NCI-H2171 (cell line): ENCODE data around the gene PFKFB3.
"Not testable (repeated sequence)": the region's sequence is repeated elsewhere in the genome, so short reads cannot be mapped to it uniquely, and the experiment has no call there.

Experiments
- DNase-seq: peaks from one replicate; lab custom pipeline; 2025; lab: John Stamatoyannopoulos, UW

The PFKFB3 gene

DNA sequence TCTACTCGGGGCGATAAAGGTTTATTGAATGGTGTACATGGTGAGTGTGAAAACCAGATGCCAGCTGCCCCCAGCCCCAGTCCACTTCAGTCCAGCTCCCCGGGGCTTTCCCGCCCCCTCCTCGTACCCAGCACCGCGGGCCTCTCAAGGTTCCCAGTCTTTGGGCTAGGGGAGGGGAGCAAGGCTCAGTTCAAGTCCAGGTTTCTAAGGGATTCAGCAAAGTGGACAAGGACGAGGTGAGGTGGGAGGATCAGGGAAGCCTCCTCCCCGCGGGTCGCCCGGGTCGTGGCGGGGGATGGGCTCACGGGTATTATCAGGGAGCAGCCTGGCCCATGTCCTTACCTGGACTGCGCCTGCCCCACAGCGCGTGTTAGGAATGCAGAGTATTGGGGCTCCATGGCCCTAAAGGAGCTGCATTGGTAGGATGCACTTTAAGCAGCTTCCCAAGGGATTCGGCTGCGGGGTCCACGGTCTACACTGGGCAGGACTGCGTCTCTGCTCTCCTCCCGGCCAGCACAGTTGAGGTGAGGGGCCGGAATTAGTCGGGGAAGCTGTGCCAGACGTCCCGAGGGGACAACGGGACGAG, 541 bp upstream of the PFKFB3 start:
- no peak for DNase-seq

DNA sequence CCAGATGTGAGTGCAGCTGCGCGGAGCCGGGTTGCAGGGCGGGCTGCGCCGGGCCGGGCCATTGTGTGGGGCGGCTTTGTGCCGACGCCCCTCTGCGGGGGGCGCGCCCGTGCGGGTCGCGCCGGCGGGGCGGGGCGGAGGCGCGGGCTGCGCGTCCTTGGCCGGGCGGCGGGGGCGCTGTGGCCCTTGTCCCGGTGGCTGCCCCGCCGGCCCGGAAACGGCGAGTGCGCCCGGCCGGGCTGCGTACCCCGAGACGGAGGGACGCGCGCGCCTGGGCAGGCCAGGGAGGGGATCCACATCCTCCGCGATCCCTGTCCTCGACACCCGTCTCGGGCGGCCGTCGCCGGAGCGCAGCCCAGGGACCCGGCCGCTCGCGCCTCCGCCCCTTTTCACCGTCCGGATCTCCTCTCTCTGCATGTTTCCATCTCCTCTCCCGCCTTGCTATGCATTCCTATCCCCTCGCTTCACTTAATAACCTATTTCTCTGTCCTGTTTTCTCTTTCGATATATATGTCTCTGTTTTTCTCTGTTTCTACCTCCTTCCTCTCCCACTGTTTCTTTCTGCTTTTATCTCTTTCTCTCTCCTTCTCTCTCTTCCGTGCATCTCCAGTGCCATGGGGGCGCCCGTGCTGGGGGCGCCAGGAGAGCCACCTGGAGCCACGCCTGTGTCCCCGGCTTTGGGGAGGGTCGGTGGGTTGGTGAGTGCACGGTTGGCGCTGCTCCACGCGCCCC, 765 bp downstream of the PFKFB3 start:
- DNase-seq: peak; percentile 30

DNA sequence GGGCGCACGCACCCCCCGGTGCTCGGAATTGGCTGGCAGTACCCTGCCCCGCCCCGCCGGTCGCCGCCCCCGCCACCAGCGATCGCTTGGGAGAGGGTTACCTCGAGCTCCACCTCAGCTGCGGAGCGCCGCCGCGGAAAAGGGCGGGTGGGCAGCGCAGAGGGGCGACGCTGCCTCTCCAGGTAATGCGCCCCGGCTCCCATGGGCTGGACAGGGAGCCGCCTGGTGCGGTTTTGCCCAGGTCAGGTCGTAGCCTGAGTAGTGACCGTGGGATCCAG, 1.3 kb downstream of the PFKFB3 start:
- no peak for DNase-seq

DNA sequence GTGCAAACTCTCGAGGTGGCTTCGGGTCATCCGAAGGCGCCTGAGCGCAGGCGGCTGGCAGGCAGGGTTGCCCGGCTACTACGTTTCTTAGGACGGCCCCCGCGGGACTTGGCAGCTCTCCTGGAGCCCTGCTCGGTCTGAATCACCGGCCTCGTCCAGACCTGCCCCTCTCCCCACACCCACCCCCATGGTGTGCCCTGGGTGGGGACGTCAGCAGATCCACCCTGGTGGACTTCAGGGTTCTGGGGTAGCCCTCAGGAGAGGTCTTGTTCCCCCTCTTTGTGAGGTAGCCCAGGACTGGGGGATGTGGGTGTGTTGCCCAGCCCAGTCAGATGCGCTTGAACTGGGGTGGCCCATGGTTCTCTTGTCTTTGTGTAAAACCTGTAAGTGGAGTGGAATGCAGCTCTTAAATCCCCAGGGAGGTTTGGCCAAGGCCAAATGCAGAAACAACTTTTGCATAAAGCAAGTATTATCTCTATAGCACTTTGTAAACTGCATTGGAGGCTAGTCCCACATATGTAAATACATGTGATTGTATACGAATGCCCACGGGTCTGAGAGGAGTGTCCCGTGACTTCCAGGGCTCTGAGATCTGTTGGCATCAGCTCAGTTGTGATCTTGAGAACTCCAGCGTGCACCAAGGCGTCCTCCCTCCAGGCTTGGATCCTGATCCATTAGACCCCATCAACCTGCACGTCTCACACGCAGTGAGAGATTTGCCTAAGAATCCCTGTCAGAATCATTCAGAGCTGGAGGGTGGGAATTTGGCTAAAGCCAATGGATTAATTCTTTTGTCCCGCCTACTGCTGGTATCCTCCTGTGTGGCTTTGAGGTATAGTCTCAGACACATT, 1.8 kb downstream of the PFKFB3 start:
- DNase-seq: no peak

DNA sequence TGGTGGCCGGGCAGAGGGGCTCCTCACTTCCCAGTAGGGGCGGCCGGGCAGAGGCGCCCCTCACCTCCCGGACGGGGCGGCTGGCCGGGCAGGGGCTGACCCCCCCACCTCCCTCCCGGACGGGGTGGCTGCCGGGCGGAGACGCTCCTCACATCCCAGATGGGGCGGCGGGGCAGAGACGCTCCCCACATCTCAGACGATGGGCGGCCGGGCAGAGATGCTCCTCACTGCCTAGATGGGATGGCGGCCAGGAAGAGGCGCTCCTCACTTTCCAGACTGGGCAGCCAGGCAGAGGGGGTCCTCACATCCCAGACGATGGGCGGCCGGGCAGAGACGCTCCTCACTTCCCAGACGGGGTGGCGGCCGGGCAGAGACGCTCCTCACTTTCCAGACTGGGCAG, 3.8 kb downstream of the PFKFB3 start:
- DNase-seq: not testable (repeated sequence)

DNA sequence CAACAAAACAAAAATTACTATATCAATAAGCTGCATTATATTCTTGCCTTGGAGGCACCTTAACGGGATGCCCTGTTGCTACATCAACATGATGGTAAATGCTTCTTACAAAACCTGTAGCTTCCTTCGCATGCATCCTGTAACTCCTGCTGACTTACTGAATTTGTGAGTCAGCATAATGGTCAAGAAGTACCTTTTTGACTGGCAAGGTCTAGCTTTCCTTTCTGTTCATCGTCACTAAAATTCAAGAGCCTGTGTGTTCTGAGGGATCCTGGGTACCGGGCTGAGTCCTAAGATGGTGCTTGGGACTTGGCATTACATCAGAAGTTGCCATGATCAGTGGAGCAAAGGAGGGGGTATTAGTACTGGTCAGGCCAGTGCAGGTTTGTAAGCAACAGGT, 4.9 kb downstream of the PFKFB3 start:
- no peak for DNase-seq

DNA sequence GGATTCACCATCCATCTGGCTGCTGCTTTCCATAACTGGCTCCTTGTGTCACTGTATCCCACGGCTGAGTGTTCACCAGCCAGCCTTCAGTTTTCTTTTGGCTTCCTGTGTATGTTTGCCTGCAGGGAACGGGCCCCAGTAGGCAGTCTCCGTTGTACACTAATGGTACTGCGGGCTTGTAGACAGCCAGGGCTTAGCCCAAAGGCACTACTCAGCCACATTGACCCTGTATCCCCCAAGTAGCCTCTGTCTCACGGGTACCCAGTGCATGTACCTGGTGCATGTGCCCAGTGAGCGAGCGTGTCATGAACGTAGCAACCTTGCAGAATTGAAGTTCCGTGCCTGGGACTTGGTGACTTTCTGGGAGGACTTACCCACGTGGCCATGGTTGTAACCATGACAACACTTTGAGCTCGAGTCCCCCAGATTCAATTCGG, 6.1 kb downstream of the PFKFB3 start:
- peak; percentile 36 for DNase-seq

DNA sequence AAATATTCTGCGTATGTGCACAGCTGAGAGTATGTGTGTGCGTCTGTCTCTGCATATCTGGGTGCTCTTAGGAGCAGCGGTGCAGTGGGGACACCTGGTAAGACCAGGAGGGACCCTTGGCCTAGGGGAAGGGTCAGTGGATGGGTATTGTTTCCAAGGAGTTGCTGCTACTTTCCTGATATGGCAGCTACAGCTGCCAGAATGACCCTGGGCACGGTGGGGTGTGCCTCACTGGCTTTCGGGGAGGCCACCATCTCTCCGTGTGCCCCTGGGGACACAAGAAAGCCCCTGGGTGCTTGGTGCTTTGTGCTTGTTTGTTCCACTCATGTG, 8.6 kb downstream of the PFKFB3 start:
- no peak for DNase-seq

DNA sequence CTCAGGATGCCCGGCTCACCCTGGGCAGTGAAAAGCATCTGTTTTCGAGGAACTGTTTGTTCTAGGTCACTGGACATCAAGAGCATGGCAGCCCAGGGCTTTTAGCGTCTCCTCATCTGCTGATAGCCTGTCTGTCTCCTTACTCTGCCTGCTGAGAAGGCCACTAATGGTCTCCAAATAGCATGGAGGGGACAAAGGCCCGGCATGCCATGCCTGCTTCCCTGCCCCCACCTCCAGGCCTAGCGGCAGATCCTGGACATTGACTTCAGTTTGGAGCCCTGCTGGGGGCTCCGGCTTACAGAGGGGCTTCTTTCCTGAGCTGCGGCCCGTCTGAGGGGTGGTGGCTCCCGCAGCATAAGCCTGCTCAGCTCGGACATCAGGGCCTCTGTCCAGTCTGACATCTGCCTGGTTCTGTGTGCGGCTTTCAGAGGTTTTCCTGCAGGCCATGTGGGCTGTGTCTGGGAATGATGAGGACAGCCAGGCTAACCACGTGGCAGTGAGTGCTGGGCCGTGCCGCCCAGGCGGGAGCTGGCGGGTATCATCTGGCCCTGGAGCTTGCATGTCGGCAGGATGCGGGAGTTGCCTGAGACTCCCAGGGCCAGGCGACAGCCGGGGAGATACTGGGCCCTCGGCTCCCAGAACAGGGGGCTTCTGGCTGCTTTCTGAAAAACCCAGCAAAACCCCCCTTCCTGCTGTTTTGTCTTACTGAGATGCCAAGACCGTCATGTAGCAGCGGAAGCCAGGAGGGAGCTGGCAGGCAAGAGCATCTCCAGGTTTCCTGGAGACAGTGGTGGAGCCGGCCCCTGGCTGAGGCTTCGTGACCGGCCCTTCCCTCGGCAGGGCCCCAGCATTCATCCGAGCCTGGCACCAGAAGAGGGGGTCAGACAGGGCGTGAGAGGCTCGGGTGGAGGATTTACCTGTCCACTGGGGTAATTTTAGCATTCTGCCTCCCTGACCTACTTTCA, 9.2 kb downstream of the PFKFB3 start:
- no peak for DNase-seq

DNA sequence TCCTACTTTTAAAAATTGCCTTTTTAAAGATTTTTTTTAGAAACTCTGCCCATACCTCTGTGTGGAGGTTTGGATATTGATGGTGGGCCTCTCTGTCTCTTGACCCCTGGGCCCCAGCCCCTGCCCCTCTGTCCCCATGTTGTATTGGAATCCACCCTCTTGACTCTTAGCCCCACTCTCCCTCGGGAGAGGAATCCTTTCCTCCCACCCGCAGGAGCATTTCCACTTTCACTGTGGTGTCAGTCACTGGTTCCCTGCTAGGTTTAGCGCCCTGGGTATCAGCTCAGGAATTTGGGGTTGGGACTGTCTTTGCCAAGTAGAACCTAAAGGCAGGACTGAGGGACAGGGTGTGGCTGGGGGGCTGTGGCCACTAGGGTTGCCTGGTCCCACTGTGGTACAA, 10.1 kb downstream of the PFKFB3 start:
- no peak for DNase-seq

DNA sequence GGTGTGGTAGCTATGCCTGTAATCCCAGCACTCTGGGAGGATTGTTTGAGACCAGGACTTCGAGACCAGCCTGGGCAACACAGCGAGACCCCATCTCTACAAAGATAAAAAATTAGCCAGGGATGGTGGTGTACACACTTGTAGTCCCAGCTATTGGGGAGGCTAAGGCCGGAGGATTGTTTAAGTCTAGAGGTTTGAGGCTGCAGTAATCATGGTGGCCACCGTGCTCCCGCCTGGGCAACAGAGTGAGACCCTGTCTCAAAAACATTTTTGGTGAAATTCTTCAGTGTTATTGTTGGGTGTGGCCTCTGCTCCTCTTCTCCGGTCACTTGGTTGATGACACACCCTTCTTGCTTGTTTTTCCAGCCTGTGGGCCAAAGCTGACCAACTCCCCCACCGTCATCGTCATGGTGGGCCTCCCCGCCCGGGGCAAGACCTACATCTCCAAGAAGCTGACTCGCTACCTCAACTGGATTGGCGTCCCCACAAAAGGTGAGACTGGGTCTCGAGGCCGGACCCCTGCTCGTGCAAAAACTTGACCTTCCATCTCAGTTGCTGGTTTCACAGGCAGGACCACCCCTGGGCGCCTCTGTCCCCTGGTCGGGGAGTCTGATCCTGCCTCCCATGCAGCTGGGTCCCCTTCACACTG, 10.6 kb downstream of the PFKFB3 start:
- no peak for DNase-seq

DNA sequence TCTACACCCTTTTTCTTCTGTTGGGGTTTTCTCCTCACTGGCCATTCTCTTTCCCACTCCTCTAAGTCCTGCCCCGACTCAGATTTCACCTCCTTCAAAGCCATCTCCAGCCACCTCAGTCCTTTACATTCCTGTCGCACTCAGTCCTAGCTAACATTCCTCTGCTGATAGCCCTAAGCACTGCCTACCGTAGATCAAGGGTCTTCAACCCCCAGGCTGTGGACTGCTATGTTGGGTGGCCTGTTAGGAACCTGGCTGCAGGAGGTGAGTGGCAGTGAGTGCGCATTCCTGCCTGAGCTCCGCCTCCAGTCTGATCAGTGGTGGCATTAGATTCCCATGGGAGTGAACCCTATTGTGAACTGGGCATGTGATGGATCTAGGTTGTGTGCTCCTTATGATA, 11.2 kb downstream of the PFKFB3 start:
- DNase-seq: no peak

DNA sequence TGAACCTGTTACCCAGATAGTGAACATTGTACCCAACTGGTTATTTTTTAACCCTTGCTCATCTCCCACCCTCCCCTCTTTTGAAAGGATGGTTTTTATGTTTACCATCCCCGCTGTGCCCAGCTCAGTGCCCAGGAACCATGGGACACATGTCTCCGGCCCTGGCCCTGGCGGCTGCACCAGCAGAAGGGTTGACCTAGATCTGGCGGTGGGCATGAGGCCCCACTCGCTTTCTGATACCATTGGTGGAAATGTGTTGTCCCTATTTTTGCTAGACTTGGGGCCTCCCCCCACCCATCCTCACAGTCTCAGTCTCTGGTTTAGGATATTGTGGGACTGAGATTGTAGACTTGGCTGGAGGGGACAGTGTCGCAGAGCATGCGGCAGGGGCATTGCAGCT, 11.9 kb downstream of the PFKFB3 start:
- no peak for DNase-seq

DNA sequence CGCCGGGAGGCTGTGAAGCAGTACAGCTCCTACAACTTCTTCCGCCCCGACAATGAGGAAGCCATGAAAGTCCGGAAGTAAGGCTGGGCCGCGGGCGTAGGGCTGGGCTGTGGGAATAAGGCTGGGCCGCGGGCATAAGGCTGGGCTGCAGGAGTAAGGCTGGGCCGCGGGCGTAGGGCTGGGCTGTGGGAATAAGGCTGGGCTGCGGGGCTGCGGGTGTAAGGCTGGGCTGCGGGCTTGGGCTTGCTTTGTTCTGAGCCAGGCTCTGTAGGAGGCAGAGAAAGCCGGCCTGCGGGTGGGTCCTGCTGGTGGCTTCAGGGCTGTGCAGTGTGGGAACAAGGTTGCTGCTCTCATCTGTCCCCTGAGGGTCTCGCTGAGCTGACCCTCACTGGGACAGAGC, 12.5 kb downstream of the PFKFB3 start:
- DNase-seq: no peak

DNA sequence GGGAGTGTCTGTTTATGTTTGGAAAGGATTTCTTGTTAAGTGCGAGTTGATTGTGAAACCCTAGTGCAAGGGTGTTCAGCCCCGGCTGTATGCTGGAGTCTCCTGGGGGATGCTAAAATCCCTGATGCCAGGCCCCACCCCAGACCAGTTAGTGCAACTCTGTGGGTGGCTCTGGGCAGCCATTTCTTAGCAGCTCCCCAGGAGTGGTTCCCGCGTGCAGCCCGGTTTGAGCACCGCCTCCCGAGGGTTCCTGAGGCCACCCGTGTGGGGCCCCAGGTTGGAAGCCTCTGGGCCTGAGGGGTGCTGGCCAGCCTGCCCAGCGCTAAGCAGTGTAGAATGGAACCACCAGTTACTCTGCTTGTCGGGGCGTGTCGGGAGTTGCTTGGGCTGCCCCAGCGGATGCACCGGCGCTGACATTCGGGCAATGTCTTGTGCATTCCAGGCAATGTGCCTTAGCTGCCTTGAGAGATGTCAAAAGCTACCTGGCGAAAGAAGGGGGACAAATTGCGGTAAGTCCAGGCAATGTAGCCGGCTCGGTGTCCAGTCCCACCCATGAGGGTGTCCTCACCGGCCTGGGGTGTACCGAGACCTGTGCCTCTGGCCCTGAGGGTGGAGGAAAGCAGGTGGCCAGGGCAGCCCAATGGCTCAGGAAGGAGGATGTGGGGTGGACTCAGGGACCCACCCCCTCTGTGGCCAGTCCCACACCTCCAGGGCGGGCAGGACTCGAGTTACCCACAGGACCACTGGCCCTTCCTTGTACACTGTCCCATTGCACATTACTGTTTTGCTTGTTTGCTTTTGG, 13.2 kb downstream of the PFKFB3 start:
- no peak for DNase-seq

DNA sequence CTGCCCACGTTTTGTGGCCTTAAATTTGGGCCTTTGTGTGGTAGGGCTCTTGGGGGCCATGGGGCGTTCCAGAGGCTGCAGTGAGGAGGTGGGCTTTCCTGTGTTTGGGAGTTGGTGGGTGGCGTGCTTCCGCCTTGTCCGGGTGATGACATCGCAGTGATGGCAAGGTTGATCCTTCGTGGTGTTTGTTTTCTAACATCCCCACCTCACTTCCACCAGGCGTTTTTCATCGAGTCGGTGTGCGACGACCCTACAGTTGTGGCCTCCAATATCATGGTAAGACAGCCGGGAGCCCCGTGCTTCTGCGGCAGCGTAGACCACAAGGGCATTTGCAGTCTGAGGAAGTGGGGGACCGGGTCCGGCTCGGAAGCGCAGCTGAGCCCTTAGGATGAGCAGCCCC, 14.2 kb downstream of the PFKFB3 start:
- DNase-seq: no peak

DNA sequence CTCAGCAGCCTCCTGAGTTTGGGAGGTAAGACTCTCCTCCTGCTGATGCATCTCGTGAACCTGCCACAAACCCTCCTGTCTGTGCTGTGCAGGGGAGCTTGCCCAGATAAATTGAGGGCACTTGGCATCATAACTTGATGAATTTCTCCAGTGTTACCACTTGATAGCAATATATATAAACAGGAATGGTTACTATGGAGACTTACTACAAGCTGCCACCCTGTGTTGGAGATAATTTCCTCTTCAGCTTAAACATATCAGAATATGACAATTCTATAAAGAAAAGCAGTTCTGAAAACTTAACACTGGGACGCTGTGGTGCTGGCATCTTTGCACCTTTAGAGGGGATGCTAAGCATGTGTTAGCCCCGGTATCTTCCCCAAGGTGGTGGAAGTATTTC, 14.9 kb downstream of the PFKFB3 start:
- DNase-seq: no peak

DNA sequence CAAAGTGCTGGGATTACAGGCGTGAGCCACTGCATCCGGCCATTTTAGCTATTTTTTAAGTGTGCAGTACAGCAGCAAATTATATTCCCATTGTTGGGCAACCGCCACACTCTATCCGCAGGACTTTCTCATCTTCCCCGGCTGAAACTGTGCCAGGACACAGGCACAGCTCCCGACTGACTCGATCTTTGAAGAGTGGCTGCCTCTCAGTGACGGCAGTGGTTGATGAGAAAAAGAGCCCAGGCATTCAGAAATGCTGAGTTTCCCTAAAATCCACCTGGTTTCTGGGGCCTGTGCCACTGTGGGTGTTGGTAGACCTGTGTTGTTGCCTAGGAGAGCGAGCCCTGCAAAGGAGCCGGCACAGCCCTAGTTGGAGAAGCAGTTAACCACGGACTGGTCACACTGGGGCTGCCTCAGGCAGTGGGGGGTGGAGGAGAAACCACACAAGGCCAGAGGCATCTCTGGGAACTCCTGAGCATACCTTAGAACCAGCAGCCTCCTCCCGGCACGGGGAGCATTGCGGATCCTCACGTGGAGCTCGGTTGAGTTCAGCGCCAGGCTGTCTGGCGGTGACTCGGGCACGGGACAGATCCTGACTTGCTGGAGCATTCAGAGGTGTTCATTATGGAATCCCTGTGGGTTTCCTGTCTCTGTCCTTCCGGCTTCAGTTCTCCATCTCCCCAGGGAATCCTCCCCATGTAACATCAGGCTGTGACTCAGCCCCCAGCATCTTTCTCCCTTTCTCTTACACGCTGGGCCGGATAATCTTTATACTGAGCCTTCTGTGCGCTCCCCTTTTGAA, 16.2 kb downstream of the PFKFB3 start:
- DNase-seq: peak; percentile 36

DNA sequence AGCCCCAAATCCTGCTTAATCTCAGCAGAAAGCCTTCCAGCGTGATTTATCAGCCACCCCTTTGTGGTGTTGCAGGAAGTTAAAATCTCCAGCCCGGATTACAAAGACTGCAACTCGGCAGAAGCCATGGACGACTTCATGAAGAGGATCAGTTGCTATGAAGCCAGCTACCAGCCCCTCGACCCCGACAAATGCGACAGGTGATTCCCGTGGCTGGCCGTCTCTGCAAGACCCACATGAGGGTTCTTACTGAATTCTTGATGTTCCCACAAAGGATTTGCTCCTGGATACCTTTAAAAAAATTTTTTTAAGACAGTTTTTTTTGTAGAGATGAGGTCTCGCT, 16.7 kb downstream of the PFKFB3 start:
- no peak for DNase-seq
